K562 (cell line): ENCODE measurements around the gene TMEM72. TPM values are rescaled to one million over a fixed set of nuclear protein-coding genes. Genes with fewer than 3 reads are reported as not detected.

Experiments
- ATF1 ChIP-seq, 2 experiments: fragments of 450-650 bp in 1 of 2; IDR thresholded peaks; 2 replicates each; pipeline ENCODE4 v1.6.1; 2016; ENCODE audit warnings: missing compliant biosample characterization in 1 of 2, missing genetic modification characterization in 1 of 2
- CBX8 ChIP-seq: fragments of 200-600 bp; sonication (generic); IDR thresholded peaks from 2 replicates; pipeline ENCODE4 v1.6.1; 2012; ENCODE audit warnings: borderline replicate concordance, mixed run types, low read depth, mild to moderate bottlenecking, moderate library complexity, mixed read lengths, low read length, control low read depth, inconsistent platforms; ENCODE audit not compliant: poor library complexity, severe bottlenecking; ENCODE audit errors: extremely low read depth
- CCNT2 ChIP-seq: IDR thresholded peaks from 2 replicates; pipeline ENCODE4 v1.6.1; 2011; ENCODE audit warnings: borderline replicate concordance, low read depth, mild to moderate bottlenecking, moderate library complexity, mixed read lengths, low read length; ENCODE audit not compliant: insufficient read length; ENCODE audit errors: extremely low read depth
- MAFK ChIP-seq: IDR thresholded peaks from 2 replicates; pipeline ENCODE4 v1.6.1; 2011; ENCODE audit warnings: low read length, improper control_type of control experiment
- MEF2D ChIP-seq: conservative IDR thresholded peaks from 2 replicates; pipeline ENCODE4 v1.6.1; 2016; ENCODE audit warnings: low read depth, missing genetic modification characterization, missing compliant biosample characterization
- NCOR1 ChIP-seq: fragments of 450-650 bp; IDR thresholded peaks from 2 replicates; pipeline ENCODE4 v1.6.1; 2016; ENCODE audit warnings: mild to moderate bottlenecking, moderate library complexity
- NR4A1 ChIP-seq, 2 experiments: fragments of 250-450 bp in 1 of 2; fragments of 450-650 bp in 1 of 2; sonication (Bioruptor Pico) in 1 of 2; IDR thresholded peaks; 2 replicates each; pipeline versions ENCODE4 v1.4.0 to v1.6.1; 2016 to 2020; ENCODE audit warnings: mild to moderate bottlenecking in 2 of 2, missing compliant biosample characterization in 1 of 2, missing genetic modification characterization in 1 of 2, moderate library complexity in 1 of 2
- PRMT5 ChIP-seq: sonication (generic); formaldehyde crosslinking; IDR thresholded peaks from 2 replicates; pipeline ENCODE4 v1.5.0; 2020; ENCODE audit warnings: missing genetic modification reagents
- PTRF ChIP-seq: fragments of 450-650 bp; IDR thresholded peaks from 2 replicates; pipeline ENCODE4 v1.6.1; 2016; ENCODE audit warnings: mild to moderate bottlenecking, missing genetic modification characterization, missing compliant biosample characterization
- RNF219 ChIP-seq: fragments of 250-450 bp; sonication (Bioruptor Pico); IDR thresholded peaks from 2 replicates; pipeline ENCODE4 v1.5.0; 2022; ENCODE audit warnings: mild to moderate bottlenecking
- SMAD2 ChIP-seq: fragments of 150-350 bp; IDR thresholded peaks from 2 replicates; pipeline ENCODE4 v1.6.1; 2014; ENCODE audit warnings: low read depth, mild to moderate bottlenecking, low read length
- SMARCA4 ChIP-seq: fragments of 450-650 bp; IDR thresholded peaks from 2 replicates; pipeline ENCODE4 v1.6.1; 2016
- SRF ChIP-seq, 2 experiments: fragments of 250-450, 450-650 bp in 1 of 2; sonication (Bioruptor Pico) in 1 of 2; sonication (generic) in 1 of 2; formaldehyde crosslinking; IDR thresholded peaks; 2 replicates each; pipeline versions ENCODE4 v1.5.0 to v1.5.1; 2020 to 2022; ENCODE audit warnings: mild to moderate bottlenecking in 1 of 2, missing genetic modification reagents in 1 of 2
- TAL1 ChIP-seq: fragments of 450-650 bp; IDR thresholded peaks from 2 replicates; pipeline ENCODE4 v1.6.1; 2016; ENCODE audit warnings: mild to moderate bottlenecking
- TARDBP ChIP-seq: fragments of 450-650 bp; IDR thresholded peaks from 2 replicates; pipeline ENCODE4 v1.6.1; 2016
- ZBTB7A ChIP-seq: IDR thresholded peaks from 2 replicates; pipeline ENCODE4 v1.6.1; 2011; ENCODE audit warnings: low read depth, mild to moderate bottlenecking, low read length, moderate library complexity, borderline replicate concordance; ENCODE audit not compliant: control insufficient read depth
- ZBTB9 ChIP-seq: fragments of 450-650 bp; formaldehyde crosslinking; IDR thresholded peaks from 2 replicates; pipeline ENCODE4 v1.4.0; 2020; ENCODE audit warnings: mild to moderate bottlenecking, moderate library complexity
- ZNF274 ChIP-seq: IDR thresholded peaks from 2 replicates; pipeline ENCODE4 v1.6.1; 2011; ENCODE audit warnings: low read depth, mild to moderate bottlenecking, low read length, moderate library complexity, borderline replicate concordance
- ZNF449 ChIP-seq: fragments of 250-450 bp; sonication (Bioruptor Pico); IDR thresholded peaks from 2 replicates; pipeline ENCODE4 v1.8.0; 2022; ENCODE audit warnings: moderate library complexity, mild to moderate bottlenecking, inconsistent platforms
- ZNF639 ChIP-seq, 2 experiments: fragments of 200-800 bp in 1 of 2; sonication (Bioruptor generic) in 1 of 2; sonication (generic) in 1 of 2; formaldehyde crosslinking in 1 of 2; IDR thresholded peaks in 1 of 2; conservative IDR thresholded peaks in 1 of 2; 2 replicates each; pipeline versions ENCODE4 v1.5.0 to v1.6.1; 2016 to 2020; ENCODE audit warnings: missing compliant biosample characterization in 1 of 2, missing genetic modification characterization in 1 of 2, missing genetic modification reagents in 1 of 2
- polyA plus RNA-seq, 8 experiments: library from polyadenylated mRNA; depleted of rRNA in 4 of 8; stranded (reverse) in 5 of 8; unstranded in 3 of 8; fragments of >200 nt; fragmentation: Nextera tagmentation in 2 of 8; fragmentation: Illumina TruSeq in 1 of 8; extraction: Ambion mirVana in 2 of 8; extraction: Trizol in 1 of 8; gene quantifications; 2 replicates each; pipeline versions ENCODE4 v1.2.1 to v1.2.3, GENCODE V29; 2011 to 2014; ENCODE audit warnings: inconsistent platforms in 1 of 8, missing spikeins in 1 of 8
- total RNA-seq, 7 experiments: library from RNA; depleted of rRNA in 6 of 7; stranded (reverse); fragments of >200 nt in 6 of 7; fragmentation: Illumina TruSeq in 2 of 7; extraction: Trizol in 2 of 7; gene quantifications; 2 replicates each; pipeline versions ENCODE4 v1.2.1 to v1.2.3, GENCODE V29; 2011 to 2021; ENCODE audit warnings: low replicate concordance in 1 of 7

The TMEM72 gene
- total and polyA plus RNA-seq, 9 of the 15 experiments (the other 6 are each of a cell fraction or from before 2014, with no cell fraction given) = not detected

GRCh38 chr10:44978570-44979280 is 67.6 kb downstream of the TMEM72 start, which contains the start of gene DEPP1 (continued):
- TF ChIP-seq MEF2D (tag) (peak; percentile 100), CCNT2 (peak; percentile 31), TAL1 (peak; percentile 16; the same call in 1 of the 2 replicates), ZNF639 (CRISPR knock-in tag; conservative IDR thresholded peaks at IDR 0.05 in 1 of 2, IDR thresholded peaks at IDR 0.05 in 1 of 2) (peak in 1 of 2 experiments; percentile 66; a peak in 2 of 4 replicates), ZBTB7A (peak; percentile 69; the same call in 1 of the 2 replicates), RNF219 (CRISPR knock-in tag) (no peak), CBX8 (no peak), ZNF449 (CRISPR knock-in tag) (no peak), SMARCA4 (no peak), SRF (CRISPR knock-in tag; IDR thresholded peaks at IDR 0.05) (peak in 1 of 2 experiments; percentile 94; a peak in 2 of 4 replicates), PTRF (tag) (no peak), NR4A1 (CRISPR knock-in tag; IDR thresholded peaks at IDR 0.05) (no peak), NR4A1 (tag; IDR thresholded peaks at IDR 0.05) (0 out of 2 replicates have a peak, but pooled peaks have one; percentile 24), MAFK (no peak), ZNF274 (no peak), TARDBP (no peak), ZBTB9 (0 out of 2 replicates have a peak, but pooled peaks have one; percentile 8), PRMT5 (CRISPR knock-in tag) (0 out of 2 replicates have a peak, but pooled peaks have one; percentile 35), NCOR1 (peak; percentile 54; the same call in 1 of the 2 replicates), SMAD2 (no peak), ATF1 (CRISPR knock-in tag; IDR thresholded peaks at IDR 0.05) (no peak), ATF1 (tag; IDR thresholded peaks at IDR 0.05) (peak; percentile 37; the same call in 1 of the 2 replicates)
